GM10266 (cell line): ENCODE data around the gene CNR1.

Source experiments
- DNase-seq: peaks from one replicate; pipeline ENCODE4 v3.0.0; 2012; ENCODE audit errors: extremely low spot score
- TF ChIP-seq, protein P1 (sequence below): IDR thresholded peaks from 2 replicates; pipeline ENCODE4 v1.5.1; 2012; ENCODE audit warnings: mild to moderate bottlenecking, low read depth; ENCODE audit not compliant: control insufficient read depth, insufficient read depth; ENCODE audit errors: missing control alignments

The CNR1 gene

DNA sequence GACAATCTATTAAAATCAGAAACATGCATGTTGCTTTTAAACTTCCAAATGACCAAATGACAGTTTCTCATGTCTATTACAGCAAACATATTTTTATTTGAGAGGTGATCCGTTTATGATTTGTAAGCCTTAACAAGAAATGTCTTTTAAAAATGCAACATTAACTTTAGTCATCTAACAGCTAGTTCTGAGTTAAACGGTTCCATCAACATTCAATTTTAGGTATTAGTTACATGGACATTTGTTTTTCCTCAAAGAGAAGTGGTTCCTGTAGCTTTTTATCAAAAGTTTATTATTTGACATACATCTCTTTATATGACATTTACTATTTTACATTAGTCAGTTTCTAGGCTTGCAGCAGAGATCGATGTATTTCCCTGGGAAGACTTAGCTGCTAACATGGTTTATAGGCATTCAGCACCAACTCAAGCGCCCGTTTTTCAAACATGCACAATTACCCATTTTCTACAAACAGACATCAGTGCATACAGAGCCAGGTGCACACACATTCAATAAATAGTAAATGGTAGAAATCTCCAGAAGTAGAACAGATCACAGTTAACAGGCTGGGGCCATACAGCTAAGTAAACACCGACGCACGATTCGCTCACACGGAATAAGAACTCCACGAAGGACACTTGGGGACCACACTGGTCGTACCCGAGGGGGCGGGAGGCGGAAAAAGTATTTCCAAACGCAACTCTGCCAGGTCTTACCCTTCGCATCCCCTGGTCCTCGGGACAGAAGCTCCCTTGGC, 882 bp downstream of the CNR1 start:
- TF ChIP-seq, protein P1, sequence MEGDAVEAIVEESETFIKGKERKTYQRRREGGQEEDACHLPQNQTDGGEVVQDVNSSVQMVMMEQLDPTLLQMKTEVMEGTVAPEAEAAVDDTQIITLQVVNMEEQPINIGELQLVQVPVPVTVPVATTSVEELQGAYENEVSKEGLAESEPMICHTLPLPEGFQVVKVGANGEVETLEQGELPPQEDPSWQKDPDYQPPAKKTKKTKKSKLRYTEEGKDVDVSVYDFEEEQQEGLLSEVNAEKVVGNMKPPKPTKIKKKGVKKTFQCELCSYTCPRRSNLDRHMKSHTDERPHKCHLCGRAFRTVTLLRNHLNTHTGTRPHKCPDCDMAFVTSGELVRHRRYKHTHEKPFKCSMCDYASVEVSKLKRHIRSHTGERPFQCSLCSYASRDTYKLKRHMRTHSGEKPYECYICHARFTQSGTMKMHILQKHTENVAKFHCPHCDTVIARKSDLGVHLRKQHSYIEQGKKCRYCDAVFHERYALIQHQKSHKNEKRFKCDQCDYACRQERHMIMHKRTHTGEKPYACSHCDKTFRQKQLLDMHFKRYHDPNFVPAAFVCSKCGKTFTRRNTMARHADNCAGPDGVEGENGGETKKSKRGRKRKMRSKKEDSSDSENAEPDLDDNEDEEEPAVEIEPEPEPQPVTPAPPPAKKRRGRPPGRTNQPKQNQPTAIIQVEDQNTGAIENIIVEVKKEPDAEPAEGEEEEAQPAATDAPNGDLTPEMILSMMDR = no peak

DNA sequence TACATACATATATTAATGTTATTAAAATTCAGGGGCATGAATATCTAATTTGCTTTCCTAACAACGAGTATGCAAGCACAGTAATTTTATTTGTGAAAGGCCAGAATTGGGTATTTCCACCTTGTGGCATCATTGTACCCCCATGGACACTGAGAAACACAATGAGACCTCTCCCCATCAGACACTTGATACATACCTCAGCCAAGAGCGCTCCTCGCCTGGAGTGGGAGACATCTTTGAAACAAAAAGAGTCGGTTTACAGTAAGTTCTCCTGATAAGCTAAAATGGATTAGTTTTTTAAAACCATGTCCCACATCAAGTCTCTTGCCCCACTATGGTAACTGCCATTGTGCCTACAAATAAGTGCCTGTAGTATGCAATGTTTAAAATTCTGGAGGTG, 2.1 kb downstream of the CNR1 start:
- no peak for DNase-seq
- TF ChIP-seq, protein P1 = no peak

More for the DNA sequence above, 882 bp downstream of the CNR1 start:
- DNase-seq = no peak

DNA sequence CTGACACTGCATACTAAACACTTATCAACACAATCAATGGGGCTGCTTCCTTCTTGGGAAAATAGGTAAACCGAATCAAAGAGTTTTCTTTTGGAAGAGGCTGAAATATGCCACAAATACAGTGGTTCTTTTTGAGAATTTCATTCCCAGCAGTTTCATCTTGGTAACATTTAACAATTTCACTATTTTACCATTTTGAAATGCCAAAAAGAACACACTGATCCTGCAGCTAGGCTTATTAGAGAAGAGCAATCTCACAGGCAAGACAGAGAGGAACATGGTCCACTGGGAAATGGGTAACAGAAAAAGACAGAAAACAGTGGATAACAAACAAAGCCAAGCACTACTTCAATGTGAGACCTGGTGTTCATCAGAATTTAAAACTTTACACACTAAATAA, 2.5 kb downstream of the CNR1 start:
- TF ChIP-seq, protein P1 = no peak
- DNase-seq = no peak

DNA sequence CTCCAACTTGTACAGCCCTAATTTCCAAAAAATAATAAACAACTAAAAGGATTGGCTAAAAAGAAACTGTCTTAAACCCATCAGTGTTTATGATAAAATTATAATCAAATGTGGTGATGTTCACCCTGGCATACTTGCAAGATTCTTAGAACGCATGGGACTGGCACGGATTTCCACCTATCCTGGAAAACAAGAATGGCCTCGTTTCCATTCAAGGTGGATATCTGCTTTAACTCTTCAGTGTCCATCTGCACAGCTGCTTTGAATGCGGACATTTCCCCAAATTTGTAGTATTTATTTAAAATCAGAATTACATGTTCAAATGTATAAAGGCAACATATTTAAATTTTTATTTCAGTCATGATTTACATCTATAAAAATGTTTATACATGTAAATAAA, 4.2 kb downstream of the CNR1 start:
- TF ChIP-seq, protein P1 = no peak
- DNase-seq = no peak

DNA sequence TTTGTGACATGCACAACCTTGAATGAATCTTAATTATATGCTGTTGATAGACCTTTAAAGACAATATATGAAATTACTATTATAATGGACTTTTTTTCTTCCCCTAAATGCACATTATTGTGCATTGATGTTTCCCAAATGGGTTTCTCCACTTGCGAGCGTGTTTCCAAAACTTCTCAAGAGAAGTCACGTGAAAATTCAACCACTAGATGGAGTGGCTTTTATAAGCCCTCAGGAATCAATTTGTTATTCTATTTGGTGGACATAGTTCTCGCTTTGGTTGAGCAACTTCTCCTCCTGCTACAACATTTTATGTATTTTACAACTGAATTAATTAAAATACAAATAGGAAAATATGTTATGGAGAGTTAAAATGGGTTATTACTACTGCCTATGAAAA, 9.0 kb downstream of the CNR1 start:
- no peak for DNase-seq
- TF ChIP-seq, protein P1 = no peak

DNA sequence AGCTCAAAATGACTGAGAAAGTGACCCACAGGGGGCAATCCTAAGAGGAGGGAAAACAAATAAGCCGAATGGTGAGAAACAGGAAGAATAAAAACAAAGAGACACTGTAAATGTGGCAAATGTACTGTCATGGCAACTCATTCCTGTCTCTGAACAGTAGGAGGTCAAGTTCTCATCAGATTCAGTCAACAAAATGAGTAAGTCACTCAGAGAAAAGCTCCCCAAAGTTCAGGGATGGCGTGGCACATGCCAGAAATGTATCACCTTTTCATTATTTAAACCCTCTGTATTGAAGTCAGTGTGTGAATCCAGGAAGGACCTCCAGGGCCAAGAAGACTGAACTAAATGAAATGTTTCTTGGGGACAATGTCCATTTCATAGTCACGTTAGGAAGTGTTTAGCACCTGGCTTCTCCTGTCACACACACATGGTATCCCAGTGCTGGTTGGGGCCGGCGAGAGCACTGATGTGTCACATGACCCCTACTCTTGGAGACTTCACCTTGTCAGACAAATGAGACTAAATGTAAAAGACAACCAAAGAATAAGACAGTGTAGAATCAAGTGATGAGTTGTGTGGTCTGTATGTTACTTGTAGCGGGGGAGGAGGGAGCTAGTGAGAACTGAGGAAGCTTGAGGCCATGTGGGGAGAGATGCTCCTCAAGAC, 20.7 kb downstream of the CNR1 start:
- DNase-seq = no peak

DNA sequence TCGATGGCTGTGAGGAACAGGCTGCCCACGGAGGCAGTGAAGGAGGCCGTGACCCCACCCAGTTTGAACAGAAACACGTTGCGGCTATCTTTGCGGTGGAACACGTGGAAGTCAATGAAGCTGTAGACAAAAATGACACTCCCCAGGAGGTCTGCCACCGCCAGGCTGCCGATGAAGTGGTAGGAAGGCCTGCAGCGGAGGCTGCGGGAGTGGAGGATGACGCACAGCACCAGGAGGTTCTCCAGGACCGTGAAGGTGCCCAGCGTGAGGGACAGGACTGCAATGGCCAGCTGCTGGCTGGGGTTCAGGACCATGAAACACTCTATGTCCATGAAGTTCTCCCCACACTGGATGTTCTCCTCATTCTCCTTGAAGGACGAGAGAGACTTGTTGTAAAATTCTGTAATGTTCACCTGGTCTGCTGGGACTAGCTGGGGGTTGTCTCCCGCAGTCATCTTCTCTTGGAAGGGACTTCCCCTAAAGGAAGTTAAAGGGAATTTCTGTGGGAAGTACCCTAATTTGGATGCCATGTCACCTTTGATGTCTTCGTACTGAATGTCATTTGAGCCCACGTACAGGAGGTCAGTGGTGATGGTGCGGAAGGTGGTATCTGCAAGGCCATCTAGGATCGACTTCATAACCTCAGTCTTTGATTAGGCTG, 21.4 kb downstream of the CNR1 start:
- DNase-seq = no peak
- TF ChIP-seq, protein P1 = no peak

More for the DNA sequence above, 20.7 kb downstream of the CNR1 start:
- TF ChIP-seq, protein P1 = no peak
